Measurements from ENCODE around the gene INF2. TPM values are rescaled to one million over a fixed set of nuclear protein-coding genes. Genes with fewer than 3 reads are reported as not detected.
A peak's percentile ranks its signal among the peaks of the same experiment; 100 is the strongest.
"Not testable (repeated sequence)": the region's sequence is repeated elsewhere in the genome, so short reads cannot be mapped to it uniquely, and the experiment has no call there.

The INF2 gene
- total and polyA plus RNA-seq, 9 of the 15 experiments (the other 6 are each of a cell fraction or from before 2014, with no cell fraction given): 0.56 to 31.3 (median 7.8) TPM

DNA sequence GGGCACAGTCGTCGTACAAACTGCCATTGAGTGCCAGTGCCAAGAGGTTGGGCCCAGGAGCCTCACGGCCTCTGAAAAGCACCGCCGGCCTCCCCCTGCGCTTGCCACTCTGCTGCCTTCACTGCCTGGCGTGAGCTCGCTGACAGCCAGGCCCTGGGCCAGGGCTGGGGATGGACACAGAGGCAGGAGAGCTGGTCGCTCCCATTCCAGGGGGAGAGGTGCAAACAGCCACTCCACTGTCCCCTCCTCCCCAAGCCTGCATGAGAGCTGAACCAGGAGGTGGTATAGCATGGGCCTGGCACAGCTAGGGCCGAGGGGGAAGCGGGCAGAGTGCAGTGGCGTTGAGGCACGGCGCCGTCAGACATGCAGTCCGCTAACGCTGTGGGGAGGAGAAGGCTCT lies 39.2 kb downstream of the INF2 start (continued):
- TF ChIP-seq OTX1 (CRISPR knock-in tag; IDR thresholded peaks at IDR 0.05) (no peak), RFX5 (IDR thresholded peaks at IDR 0.05; ENCODE audit: low read depth, low read length) (no peak)
- TF ChIP-seq, protein P1, sequence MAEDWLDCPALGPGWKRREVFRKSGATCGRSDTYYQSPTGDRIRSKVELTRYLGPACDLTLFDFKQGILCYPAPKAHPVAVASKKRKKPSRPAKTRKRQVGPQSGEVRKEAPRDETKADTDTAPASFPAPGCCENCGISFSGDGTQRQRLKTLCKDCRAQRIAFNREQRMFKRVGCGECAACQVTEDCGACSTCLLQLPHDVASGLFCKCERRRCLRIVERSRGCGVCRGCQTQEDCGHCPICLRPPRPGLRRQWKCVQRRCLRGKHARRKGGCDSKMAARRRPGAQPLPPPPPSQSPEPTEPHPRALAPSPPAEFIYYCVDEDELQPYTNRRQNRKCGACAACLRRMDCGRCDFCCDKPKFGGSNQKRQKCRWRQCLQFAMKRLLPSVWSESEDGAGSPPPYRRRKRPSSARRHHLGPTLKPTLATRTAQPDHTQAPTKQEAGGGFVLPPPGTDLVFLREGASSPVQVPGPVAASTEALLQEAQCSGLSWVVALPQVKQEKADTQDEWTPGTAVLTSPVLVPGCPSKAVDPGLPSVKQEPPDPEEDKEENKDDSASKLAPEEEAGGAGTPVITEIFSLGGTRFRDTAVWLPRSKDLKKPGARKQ (CRISPR knock-in tag; IDR thresholded peaks at IDR 0.05): no peak

DNA sequence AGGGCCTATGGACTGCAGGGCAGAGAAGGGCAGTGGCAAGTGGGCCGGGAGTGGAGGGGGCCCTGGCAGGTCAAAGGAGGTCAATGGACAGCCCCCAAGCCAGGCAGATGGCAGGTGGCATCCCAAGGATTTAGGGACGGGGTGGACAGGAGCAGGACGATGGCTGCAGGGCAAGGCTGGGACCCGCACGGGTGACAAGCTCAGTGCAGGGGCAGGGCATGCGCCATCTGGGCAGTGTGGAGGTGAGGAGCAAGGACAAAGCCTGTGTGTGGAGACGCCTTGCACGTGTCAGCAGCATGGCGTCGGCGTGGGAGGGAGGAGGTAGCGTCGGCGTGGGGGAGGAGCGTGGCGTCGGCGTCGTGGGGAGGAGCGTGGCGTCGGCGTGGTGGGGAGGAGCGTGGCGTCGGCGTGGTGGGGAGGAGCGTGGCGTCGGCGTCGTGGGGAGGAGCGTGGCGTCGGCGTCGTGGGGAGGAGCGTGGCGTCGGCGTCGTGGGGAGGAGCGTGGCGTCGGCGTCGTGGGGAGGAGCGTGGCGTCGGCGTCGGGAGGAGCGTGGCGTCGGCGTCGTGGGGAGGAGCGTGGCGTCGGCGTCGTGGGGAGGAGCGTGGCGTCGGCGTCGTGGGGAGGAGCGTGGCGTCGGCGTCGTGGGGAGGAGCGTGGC lies 39.9 kb downstream of the INF2 start:
- H3K4me3 ChIP-seq; H3K27me3 ChIP-seq (ENCODE audit: control insufficient read depth in 2 of 2, insufficient read depth in 2 of 2, low read length in 2 of 2); POLR2A ChIA-PET; H3K9me3 ChIP-seq (replicated peaks; ENCODE audit: control insufficient read depth, insufficient read depth, low read depth, low read length); intact Hi-C loops (cut with micrococcal nuclease); in situ Hi-C loops (cut with MboI); H3K36me3 ChIP-seq (ENCODE audit: control insufficient read depth, insufficient read depth, low read length); BruUV-seq (replicated peaks); CTCF ChIA-PET (ENCODE audit: low intra/inter-chr PET ratio); H4K20me1 ChIP-seq (replicated peaks; ENCODE audit: control insufficient read depth, insufficient read depth, low read length); H3K9me1 ChIP-seq (ENCODE audit: control insufficient read depth, insufficient read depth, low read length); TF ChIP-seq NR4A1 (CRISPR knock-in tag; IDR thresholded peaks at IDR 0.05): not testable (repeated sequence)
- peak; percentile 57 to 90 (median 70) for DNase-seq (ENCODE audit: extremely low read depth in 1 of 4, low spot score in 3 of 4)
- Histone ChIP-seq H3K4me1 (replicated peaks in 1 of 2; ENCODE audit: control insufficient read depth in 2 of 2, insufficient read depth in 2 of 2, low read length in 2 of 2) (peaks cover 16 to 91% of the 10 kb centered on the region in 2 experiments), H3K4me2 (ENCODE audit: insufficient read depth, low read length) (peak overlapping the region; percentile 84), H3K27ac (ENCODE audit: extremely low read depth, low read depth, low read length) (peak overlapping the region; percentile 91), H2AFZ (ENCODE audit: low read depth, low read length) (peak overlapping the region; percentile 87), H3K79me2 (ENCODE audit: control insufficient read depth, insufficient read depth, low read length) (peaks cover 15% of the 10 kb centered on the region), H3K9ac (ENCODE audit: insufficient read depth in 1 of 2, low read depth in 2 of 2, low read length in 2 of 2) (peak overlapping the region; percentile 38 to 54; a peak in 3 of 4 replicates)
- 15% methylated on average over 7 of the region's 73 CpGs for WGBS (ENCODE audit: insufficient coverage, low coverage, missing lambda C conversion rate)
- ATAC-seq: peak; percentile 53
- peak; percentile 80 for FAIRE-seq
- TF ChIP-seq NR4A1 (tag; IDR thresholded peaks at IDR 0.05) (peak; percentile 83), STAG1 (CRISPR knock-in tag; IDR thresholded peaks at IDR 0.05; ENCODE audit: borderline replicate concordance) (peak; percentile 70), FOXP1 (CRISPR knock-in tag; IDR thresholded peaks at IDR 0.05) (peak; percentile 97), KAT7 (CRISPR knock-in tag; IDR thresholded peaks at IDR 0.05; ENCODE audit: borderline replicate concordance) (0 out of 2 replicates have a peak, but pooled peaks have one; percentile 69), FOXK2 (conservative IDR thresholded peaks at IDR 0.05 in 1 of 2, IDR thresholded peaks at IDR 0.05 in 1 of 2; ENCODE audit: low read depth in 2 of 2) (0 out of 4 replicates have a peak, but pooled peaks of 1 of the 2 experiments have one; percentile 11), ARNT (IDR thresholded peaks at IDR 0.05) (0 out of 4 replicates have a peak, but pooled peaks of 1 of the 2 experiments have one; percentile 22), KLF6 (CRISPR knock-in tag; IDR thresholded peaks at IDR 0.05; ENCODE audit: borderline replicate concordance) (peak; percentile 55; the same call in 1 of the 2 replicates), SUPT5H (IDR thresholded peaks at IDR 0.05) (peak; percentile 31), PHF20 (IDR thresholded peaks at IDR 0.05; ENCODE audit: partially characterized antibody) (peak; percentile 30), ERF (CRISPR knock-in tag; IDR thresholded peaks at IDR 0.05) (peak; percentile 75; the same call in 1 of the 2 replicates), ATF1 (CRISPR knock-in tag; IDR thresholded peaks at IDR 0.05) (peak; percentile 35; the same call in 1 of the 2 replicates), ATF1 (tag; IDR thresholded peaks at IDR 0.05) (peak; percentile 74)
- TF ChIP-seq, protein P2, sequence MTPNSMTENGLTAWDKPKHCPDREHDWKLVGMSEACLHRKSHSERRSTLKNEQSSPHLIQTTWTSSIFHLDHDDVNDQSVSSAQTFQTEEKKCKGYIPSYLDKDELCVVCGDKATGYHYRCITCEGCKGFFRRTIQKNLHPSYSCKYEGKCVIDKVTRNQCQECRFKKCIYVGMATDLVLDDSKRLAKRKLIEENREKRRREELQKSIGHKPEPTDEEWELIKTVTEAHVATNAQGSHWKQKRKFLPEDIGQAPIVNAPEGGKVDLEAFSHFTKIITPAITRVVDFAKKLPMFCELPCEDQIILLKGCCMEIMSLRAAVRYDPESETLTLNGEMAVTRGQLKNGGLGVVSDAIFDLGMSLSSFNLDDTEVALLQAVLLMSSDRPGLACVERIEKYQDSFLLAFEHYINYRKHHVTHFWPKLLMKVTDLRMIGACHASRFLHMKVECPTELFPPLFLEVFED (CRISPR knock-in tag; conservative IDR thresholded peaks at IDR 0.05): peak; percentile 82
- TF ChIP-seq, protein P3, sequence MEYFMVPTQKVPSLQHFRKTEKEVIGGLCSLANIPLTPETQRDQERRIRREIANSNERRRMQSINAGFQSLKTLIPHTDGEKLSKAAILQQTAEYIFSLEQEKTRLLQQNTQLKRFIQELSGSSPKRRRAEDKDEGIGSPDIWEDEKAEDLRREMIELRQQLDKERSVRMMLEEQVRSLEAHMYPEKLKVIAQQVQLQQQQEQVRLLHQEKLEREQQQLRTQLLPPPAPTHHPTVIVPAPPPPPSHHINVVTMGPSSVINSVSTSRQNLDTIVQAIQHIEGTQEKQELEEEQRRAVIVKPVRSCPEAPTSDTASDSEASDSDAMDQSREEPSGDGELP (CRISPR knock-in tag; IDR thresholded peaks at IDR 0.05; ENCODE audit: borderline replicate concordance): peak; percentile 87

Data from K562 (cell line).